ENCODE data around the gene ZFAND5. TPM values are rescaled to one million over a fixed set of nuclear protein-coding genes. Genes with fewer than 3 reads are reported as not detected.

Gene ZFAND5
- total RNA-seq, 1 experiment from 2014 or later: 185 TPM

DNA sequence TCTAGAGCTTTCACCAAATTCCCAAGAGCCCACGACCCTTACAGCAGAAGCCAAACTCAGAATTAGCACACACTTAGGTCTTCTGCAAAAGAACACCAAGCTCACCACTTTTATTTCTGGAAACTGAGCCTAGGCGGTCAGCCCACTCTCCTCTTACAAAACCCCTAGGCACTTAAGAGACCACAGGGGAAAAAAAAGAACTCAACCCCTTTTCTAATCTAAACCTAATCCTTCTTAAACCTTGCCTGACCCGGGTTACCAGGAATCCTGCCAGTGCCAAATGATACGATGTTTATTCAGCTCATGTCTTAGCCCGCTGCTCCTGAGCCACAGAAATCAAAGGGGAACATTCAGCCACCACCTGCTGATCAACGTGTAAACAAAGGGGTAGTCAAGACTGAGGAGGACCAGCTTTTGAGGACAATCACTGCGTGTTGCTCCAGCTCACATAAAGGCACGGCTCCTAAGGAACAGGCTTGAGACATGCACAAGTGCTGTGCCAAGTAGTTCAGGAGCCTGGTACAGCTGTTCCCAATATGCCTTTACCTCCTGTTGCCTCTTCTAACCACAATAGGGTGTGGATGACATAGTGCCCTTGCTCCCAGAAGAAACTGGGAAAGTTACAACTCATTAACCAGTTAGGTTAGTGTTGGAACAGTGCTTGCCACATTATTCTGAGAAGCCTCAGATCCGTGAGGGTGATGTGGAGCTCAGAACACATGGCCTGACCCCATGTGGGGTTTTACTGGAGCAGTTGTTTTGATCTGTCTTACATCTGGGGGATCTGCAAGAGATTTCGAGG is 49.3 kb downstream of the ZFAND5 start:
- TF ChIP-seq SIN3A (IDR thresholded peaks at IDR 0.05; ENCODE audit: borderline replicate concordance, insufficient read depth, low read depth, low read length) (no peak), TCF7L2 (IDR thresholded peaks at IDR 0.05; ENCODE audit: low read depth, low read length) (peak; percentile 96)
- intact Hi-C loops (cut with micrococcal nuclease; ENCODE audit: unreplicated experiment) (no loop called here), in situ Hi-C loops (cut with HindIII; ENCODE audit: low pct_unique_long_range_greater_than_20kb, low sequenced_read_pairs) (no loop called here)
- H3K27me3 ChIP-seq (ENCODE audit: control insufficient read depth, insufficient read depth, low read length): no peaks in the 10 kb centered on the region
- H3K4me3 ChIP-seq (ENCODE audit: low read depth in 2 of 2, low read length in 2 of 2): peak overlapping the region in 1 of 2 experiments; percentile 32; a peak in 2 of 4 replicates
- H3K4me1 ChIP-seq (ENCODE audit: control insufficient read depth, insufficient read depth, low read length): peaks cover 21% of the 10 kb centered on the region
- no peaks in the 10 kb centered on the region for H3K9me3 ChIP-seq (ENCODE audit: control insufficient read depth, insufficient read depth, low read depth, low read length)
- DNase-seq (ENCODE audit: low read depth, low spot score) (no peak), ATAC-seq (peak; percentile 86)
- H3K36me3 ChIP-seq (ENCODE audit: control insufficient read depth, insufficient read depth, low read length): no peaks in the 10 kb centered on the region; the same call in 1 of the 2 replicates
- ChIA-PET CTCF (interaction anchor here (0.6 to 0.9 kb wide), 3 partner anchors 10 to 506 kb away, joined by 3 to 4 read pairs (median 4); no protein-coding TSS in a partner anchor), POLR2A (interaction anchor here (0.6 to 0.7 kb wide), 2 partner anchors 36 to 1074 kb away, joined by 3 read pairs; no protein-coding TSS in a partner anchor)
- BruUV-seq (replicated peaks): no TSS peak
- H3K27ac ChIP-seq (ENCODE audit: low read length): peak overlapping the region; percentile 81

DNA sequence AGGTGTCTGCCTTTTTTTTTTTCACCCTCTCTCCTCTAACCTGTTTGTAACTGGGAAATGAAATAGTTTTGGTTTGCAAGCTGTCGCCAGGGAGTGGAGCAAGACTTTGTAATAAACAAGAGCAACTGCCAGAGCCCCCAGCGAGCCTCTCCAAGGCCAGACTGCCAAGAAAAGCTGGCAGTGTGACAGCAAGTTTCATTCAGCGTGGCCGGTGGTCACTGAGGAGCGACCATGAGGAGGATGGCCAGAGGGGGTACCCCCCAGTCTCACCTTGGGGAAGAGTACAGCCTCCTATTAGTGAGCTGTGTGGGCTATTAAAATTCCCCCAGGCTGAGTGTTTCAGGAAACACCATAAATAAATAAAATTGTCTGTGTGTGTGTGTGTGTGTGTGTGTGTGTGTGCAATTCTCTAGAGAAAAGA is 49.9 kb downstream of the ZFAND5 start:
- in situ Hi-C loops (cut with HindIII; ENCODE audit: low pct_unique_long_range_greater_than_20kb, low sequenced_read_pairs) (no loop called here), intact Hi-C loops (cut with micrococcal nuclease; ENCODE audit: unreplicated experiment) (no loop called here)
- DNase-seq (ENCODE audit: low read depth, low spot score): no peak
- ATAC-seq: peak; percentile 61
- H3K4me3 ChIP-seq (ENCODE audit: low read depth in 2 of 2, low read length in 2 of 2): peak overlapping the region in 1 of 2 experiments; percentile 32; a peak in 2 of 4 replicates
- H3K36me3 ChIP-seq (ENCODE audit: control insufficient read depth, insufficient read depth, low read length): no peaks in the 10 kb centered on the region; the same call in 1 of the 2 replicates
- peaks cover 21% of the 10 kb centered on the region for H3K4me1 ChIP-seq (ENCODE audit: control insufficient read depth, insufficient read depth, low read length)
- TF ChIP-seq TCF7L2 (IDR thresholded peaks at IDR 0.05; ENCODE audit: low read depth, low read length): no peak
- TF ChIP-seq, protein P1, sequence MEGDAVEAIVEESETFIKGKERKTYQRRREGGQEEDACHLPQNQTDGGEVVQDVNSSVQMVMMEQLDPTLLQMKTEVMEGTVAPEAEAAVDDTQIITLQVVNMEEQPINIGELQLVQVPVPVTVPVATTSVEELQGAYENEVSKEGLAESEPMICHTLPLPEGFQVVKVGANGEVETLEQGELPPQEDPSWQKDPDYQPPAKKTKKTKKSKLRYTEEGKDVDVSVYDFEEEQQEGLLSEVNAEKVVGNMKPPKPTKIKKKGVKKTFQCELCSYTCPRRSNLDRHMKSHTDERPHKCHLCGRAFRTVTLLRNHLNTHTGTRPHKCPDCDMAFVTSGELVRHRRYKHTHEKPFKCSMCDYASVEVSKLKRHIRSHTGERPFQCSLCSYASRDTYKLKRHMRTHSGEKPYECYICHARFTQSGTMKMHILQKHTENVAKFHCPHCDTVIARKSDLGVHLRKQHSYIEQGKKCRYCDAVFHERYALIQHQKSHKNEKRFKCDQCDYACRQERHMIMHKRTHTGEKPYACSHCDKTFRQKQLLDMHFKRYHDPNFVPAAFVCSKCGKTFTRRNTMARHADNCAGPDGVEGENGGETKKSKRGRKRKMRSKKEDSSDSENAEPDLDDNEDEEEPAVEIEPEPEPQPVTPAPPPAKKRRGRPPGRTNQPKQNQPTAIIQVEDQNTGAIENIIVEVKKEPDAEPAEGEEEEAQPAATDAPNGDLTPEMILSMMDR (IDR thresholded peaks at IDR 0.05): no peak
- no peak for TF ChIP-seq POLR2AphosphoS5 (IDR thresholded peaks at IDR 0.05; ENCODE audit: low read depth, low read length)
- POLR2A ChIA-PET: interaction anchor here (0.6 to 0.7 kb wide), 2 partner anchors 35 to 1073 kb away, joined by 3 read pairs; no protein-coding TSS in a partner anchor
- CTCF ChIA-PET: interaction anchor here (0.6 to 0.7 kb wide), 2 partner anchors 10 to 507 kb away, joined by 4 read pairs; no protein-coding TSS in a partner anchor
- H3K27me3 ChIP-seq (ENCODE audit: control insufficient read depth, insufficient read depth, low read length): no peaks in the 10 kb centered on the region
- H3K27ac ChIP-seq (ENCODE audit: low read length): peak overlapping the region; percentile 81
- H3K9me3 ChIP-seq (ENCODE audit: control insufficient read depth, insufficient read depth, low read depth, low read length): no peaks in the 10 kb centered on the region
- no TSS peak for BruUV-seq (replicated peaks)

DNA sequence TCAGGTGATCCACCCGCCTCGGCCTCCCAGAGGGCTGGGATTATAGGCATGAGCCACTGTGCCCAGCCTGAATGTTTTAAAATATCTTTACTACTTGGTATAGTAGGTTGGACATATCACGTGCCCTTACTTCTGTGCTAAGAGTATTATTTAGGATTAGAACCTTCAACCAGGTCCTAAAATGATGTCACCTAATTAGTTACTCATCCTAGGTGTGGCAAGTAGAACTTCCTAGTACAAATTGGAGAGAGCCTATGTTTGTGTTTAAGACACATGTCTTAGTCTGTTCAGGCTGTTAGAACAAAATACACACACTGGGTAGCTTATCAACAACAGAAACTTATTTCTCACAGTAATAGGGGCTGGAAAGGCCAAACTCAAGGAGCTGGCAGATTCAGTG is 51.5 kb downstream of the ZFAND5 start:
- in situ Hi-C loops (cut with HindIII; ENCODE audit: low pct_unique_long_range_greater_than_20kb, low sequenced_read_pairs): no loop called here
- H3K27ac ChIP-seq (ENCODE audit: low read length): peak overlapping the region; percentile 81
- no peaks in the 10 kb centered on the region; the same call in 1 of the 2 replicates for H3K36me3 ChIP-seq (ENCODE audit: control insufficient read depth, insufficient read depth, low read length)
- no TSS peak for BruUV-seq (replicated peaks)
- ChIA-PET CTCF (no interaction called here), POLR2A (interaction anchor here (1.1 kb wide), 1 partner anchor 52 kb away, joined by 3 read pairs; the partner anchor contains the start of gene ZFAND5)
- TF ChIP-seq TCF7L2 (IDR thresholded peaks at IDR 0.05; ENCODE audit: low read depth, low read length) (no peak), SIN3A (IDR thresholded peaks at IDR 0.05; ENCODE audit: borderline replicate concordance, insufficient read depth, low read depth, low read length) (no peak), POLR2AphosphoS5 (IDR thresholded peaks at IDR 0.05; ENCODE audit: low read depth, low read length) (no peak)
- TF ChIP-seq, protein P2, sequence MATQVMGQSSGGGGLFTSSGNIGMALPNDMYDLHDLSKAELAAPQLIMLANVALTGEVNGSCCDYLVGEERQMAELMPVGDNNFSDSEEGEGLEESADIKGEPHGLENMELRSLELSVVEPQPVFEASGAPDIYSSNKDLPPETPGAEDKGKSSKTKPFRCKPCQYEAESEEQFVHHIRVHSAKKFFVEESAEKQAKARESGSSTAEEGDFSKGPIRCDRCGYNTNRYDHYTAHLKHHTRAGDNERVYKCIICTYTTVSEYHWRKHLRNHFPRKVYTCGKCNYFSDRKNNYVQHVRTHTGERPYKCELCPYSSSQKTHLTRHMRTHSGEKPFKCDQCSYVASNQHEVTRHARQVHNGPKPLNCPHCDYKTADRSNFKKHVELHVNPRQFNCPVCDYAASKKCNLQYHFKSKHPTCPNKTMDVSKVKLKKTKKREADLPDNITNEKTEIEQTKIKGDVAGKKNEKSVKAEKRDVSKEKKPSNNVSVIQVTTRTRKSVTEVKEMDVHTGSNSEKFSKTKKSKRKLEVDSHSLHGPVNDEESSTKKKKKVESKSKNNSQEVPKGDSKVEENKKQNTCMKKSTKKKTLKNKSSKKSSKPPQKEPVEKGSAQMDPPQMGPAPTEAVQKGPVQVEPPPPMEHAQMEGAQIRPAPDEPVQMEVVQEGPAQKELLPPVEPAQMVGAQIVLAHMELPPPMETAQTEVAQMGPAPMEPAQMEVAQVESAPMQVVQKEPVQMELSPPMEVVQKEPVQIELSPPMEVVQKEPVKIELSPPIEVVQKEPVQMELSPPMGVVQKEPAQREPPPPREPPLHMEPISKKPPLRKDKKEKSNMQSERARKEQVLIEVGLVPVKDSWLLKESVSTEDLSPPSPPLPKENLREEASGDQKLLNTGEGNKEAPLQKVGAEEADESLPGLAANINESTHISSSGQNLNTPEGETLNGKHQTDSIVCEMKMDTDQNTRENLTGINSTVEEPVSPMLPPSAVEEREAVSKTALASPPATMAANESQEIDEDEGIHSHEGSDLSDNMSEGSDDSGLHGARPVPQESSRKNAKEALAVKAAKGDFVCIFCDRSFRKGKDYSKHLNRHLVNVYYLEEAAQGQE (IDR thresholded peaks at IDR 0.05; ENCODE audit: insufficient read depth in 1 of 2, low read depth in 2 of 2, low read length in 1 of 2): no peak
- TF ChIP-seq, protein P1 (IDR thresholded peaks at IDR 0.05): no peak
- ATAC-seq (no peak), DNase-seq (ENCODE audit: low read depth, low spot score) (no peak)
- intact Hi-C loops (cut with micrococcal nuclease; ENCODE audit: unreplicated experiment): no loop called here
- H3K27me3 ChIP-seq (ENCODE audit: control insufficient read depth, insufficient read depth, low read length): no peaks in the 10 kb centered on the region
- H3K4me3 ChIP-seq (ENCODE audit: low read depth in 2 of 2, low read length in 2 of 2): no peak overlapping the region
- no peaks in the 10 kb centered on the region for H3K9me3 ChIP-seq (ENCODE audit: control insufficient read depth, insufficient read depth, low read depth, low read length)
- peaks cover 21% of the 10 kb centered on the region for H3K4me1 ChIP-seq (ENCODE audit: control insufficient read depth, insufficient read depth, low read length)
